ENCODE data around the gene S100A5. TPM values are rescaled to one million over a fixed set of nuclear protein-coding genes. Genes with fewer than 3 reads are reported as not detected.
"Not testable (repeated sequence)": the region's sequence is repeated elsewhere in the genome, so short reads cannot be mapped to it uniquely, and the experiment has no call there.

S100A5 gene
- total and polyA plus RNA-seq, 2 experiments from 2014 or later = 0.41 TPM; not detected in 1

DNA sequence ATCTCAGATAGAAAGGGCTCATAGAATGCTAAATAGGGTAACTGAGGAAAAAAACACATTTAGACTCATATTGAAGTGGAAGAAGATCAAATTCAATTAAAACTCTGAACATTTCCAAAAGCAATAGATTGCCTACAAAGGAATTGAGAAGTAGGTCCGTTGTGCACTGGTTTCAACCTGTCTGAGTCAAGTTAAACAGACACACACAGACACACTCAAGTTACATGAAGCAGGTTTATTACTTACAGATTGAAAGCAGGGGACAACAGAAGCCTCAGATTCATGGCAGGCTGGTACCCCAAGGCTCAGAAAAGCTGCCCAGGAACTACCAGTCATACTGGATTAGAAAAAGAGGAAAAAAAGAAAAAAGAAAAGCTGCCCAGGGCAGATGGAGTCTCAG, 45.6 kb upstream of the S100A5 start:
- no peaks in the 10 kb centered on the region for H3K27me3 ChIP-seq (replicated peaks; ENCODE audit: insufficient read depth)
- H3K9me3 ChIP-seq (ENCODE audit: low read depth) = no peaks in the 10 kb centered on the region
- peaks cover 6% of the 10 kb centered on the region for H3K4me1 ChIP-seq (ENCODE audit: insufficient read depth)
- no peak overlapping the region for H2AFZ ChIP-seq
- 44 to 54% methylated on average over 1 of the region's 1 CpG for WGBS, 2 experiments (ENCODE audit: low coverage in 1 of 2, low lambda C conversion rate in 2 of 2, missing lambda C conversion rate in 2 of 2)
- in situ Hi-C loops (cut with MboI) = no loop called here
- TF ChIP-seq EZH2phosphoT487 (IDR thresholded peaks at IDR 0.05; ENCODE audit: insufficient read depth, low read depth) (no peak), EZH2 (IDR thresholded peaks at IDR 0.05; ENCODE audit: insufficient read depth, poor library complexity, severe bottlenecking) (no peak)
- H3K9me2 ChIP-seq (ENCODE audit: insufficient read depth) = no peaks in the 10 kb centered on the region
- H3K4me2 ChIP-seq (ENCODE audit: unreplicated experiment) = no peak overlapping the region
- H3K27ac ChIP-seq = no peak overlapping the region
- no peak overlapping the region for H3K9ac ChIP-seq
- H3K79me2 ChIP-seq (ENCODE audit: insufficient read depth) = no peaks in the 10 kb centered on the region
- no peak for DNase-seq
- H4K20me1 ChIP-seq (ENCODE audit: insufficient read depth) = no peaks in the 10 kb centered on the region
- no peak overlapping the region for H3K4me3 ChIP-seq
- H3F3A ChIP-seq (ENCODE audit: insufficient read depth) = 0 out of 2 replicates have a peak, but pooled peaks cover 7% of the 10 kb centered on the region
- no peaks in the 10 kb centered on the region for H3K36me3 ChIP-seq (ENCODE audit: low read depth)

DNA sequence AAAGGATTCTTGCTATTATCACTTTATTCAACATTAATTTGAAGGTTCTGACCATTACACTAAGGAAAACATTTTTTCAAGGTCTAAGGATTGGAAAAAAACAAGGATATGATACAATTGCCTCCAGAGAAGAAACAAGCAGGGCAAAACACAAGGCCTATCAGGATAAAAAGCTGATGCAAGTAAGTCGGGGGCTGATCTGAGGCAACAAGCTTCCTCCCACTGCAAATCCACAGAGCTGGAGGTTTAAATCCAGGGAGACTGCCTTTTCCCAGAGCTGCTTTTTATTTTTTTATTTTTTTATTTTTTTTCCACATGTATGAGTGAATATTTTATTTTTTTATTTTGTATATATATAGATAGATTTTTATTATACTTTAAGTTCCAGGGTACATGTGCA, 44.3 kb upstream of the S100A5 start:
- no peak for DNase-seq
- WGBS, 2 experiments (ENCODE audit: low coverage in 1 of 2, low lambda C conversion rate in 2 of 2, missing lambda C conversion rate in 2 of 2) = 94 to 97% methylated on average over 1 of the region's 1 CpG

DNA sequence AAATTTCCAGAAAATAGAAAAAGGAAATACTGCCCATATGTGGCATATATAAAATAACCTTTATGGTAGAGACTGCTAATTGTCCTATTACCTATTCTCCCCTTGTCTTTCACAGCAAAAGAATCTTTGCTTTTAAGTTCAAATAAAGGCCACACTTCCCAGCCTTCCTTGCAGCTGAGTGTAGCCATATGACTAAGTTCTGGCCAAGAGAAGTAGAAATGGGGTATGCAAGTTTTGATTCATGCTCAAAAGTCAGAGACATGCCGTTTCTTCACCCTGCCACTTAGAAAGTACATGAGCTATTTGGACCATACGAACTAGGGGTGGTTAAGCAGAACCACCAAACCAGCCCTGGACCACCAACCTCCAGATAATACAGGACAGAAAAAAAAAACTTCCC, 43.2 kb upstream of the S100A5 start:
- H3K4me2 ChIP-seq (ENCODE audit: unreplicated experiment) = no peak overlapping the region
- no peak for TF ChIP-seq EZH2 (IDR thresholded peaks at IDR 0.05; ENCODE audit: insufficient read depth, poor library complexity, severe bottlenecking)
- TF ChIP-seq EZH2phosphoT487 (IDR thresholded peaks at IDR 0.05; ENCODE audit: insufficient read depth, low read depth) = no peak
- no peak overlapping the region for H3K4me3 ChIP-seq
- peaks cover 16% of the 10 kb centered on the region for H3F3A ChIP-seq (ENCODE audit: insufficient read depth)
- no peak overlapping the region for H2AFZ ChIP-seq
- no peaks in the 10 kb centered on the region for H3K36me3 ChIP-seq (ENCODE audit: low read depth)
- no peaks in the 10 kb centered on the region for H3K9me3 ChIP-seq (ENCODE audit: low read depth)
- H4K20me1 ChIP-seq (ENCODE audit: insufficient read depth) = no peaks in the 10 kb centered on the region
- H3K9ac ChIP-seq = no peak overlapping the region
- 58 to 63% methylated on average over 2 of the region's 2 CpGs for WGBS, 2 experiments (ENCODE audit: low coverage in 1 of 2, low lambda C conversion rate in 2 of 2, missing lambda C conversion rate in 2 of 2)
- H3K27me3 ChIP-seq (replicated peaks; ENCODE audit: insufficient read depth) = no peaks in the 10 kb centered on the region
- no peaks in the 10 kb centered on the region for H3K9me2 ChIP-seq (ENCODE audit: insufficient read depth)
- no peaks in the 10 kb centered on the region for H3K79me2 ChIP-seq (ENCODE audit: insufficient read depth)
- in situ Hi-C loops (cut with MboI) = no loop called here
- peaks cover 11% of the 10 kb centered on the region for H3K4me1 ChIP-seq (ENCODE audit: insufficient read depth)
- no peak overlapping the region for H3K27ac ChIP-seq
- DNase-seq = peak; percentile 47

More for the DNA sequence above, 44.3 kb upstream of the S100A5 start:
- peaks cover 6% of the 10 kb centered on the region for H3K4me1 ChIP-seq (ENCODE audit: insufficient read depth)
- H3K36me3 ChIP-seq (ENCODE audit: low read depth) = no peaks in the 10 kb centered on the region
- H3K9ac ChIP-seq = no peak overlapping the region
- H4K20me1 ChIP-seq (ENCODE audit: insufficient read depth) = no peaks in the 10 kb centered on the region
- no peak overlapping the region for H3K4me2 ChIP-seq (ENCODE audit: unreplicated experiment)
- 0 out of 2 replicates have a peak, but pooled peaks cover 7% of the 10 kb centered on the region for H3F3A ChIP-seq (ENCODE audit: insufficient read depth)
- TF ChIP-seq EZH2phosphoT487 (IDR thresholded peaks at IDR 0.05; ENCODE audit: insufficient read depth, low read depth) = no peak
- no peak for TF ChIP-seq EZH2 (IDR thresholded peaks at IDR 0.05; ENCODE audit: insufficient read depth, poor library complexity, severe bottlenecking)
- no peak overlapping the region for H3K4me3 ChIP-seq
- no peaks in the 10 kb centered on the region for H3K9me3 ChIP-seq (ENCODE audit: low read depth)
- H3K9me2 ChIP-seq (ENCODE audit: insufficient read depth) = no peaks in the 10 kb centered on the region
- H3K79me2 ChIP-seq (ENCODE audit: insufficient read depth) = no peaks in the 10 kb centered on the region
- no peak overlapping the region for H2AFZ ChIP-seq
- H3K27ac ChIP-seq = no peak overlapping the region
- in situ Hi-C loops (cut with MboI) = no loop called here
- no peaks in the 10 kb centered on the region for H3K27me3 ChIP-seq (replicated peaks; ENCODE audit: insufficient read depth)

DNA sequence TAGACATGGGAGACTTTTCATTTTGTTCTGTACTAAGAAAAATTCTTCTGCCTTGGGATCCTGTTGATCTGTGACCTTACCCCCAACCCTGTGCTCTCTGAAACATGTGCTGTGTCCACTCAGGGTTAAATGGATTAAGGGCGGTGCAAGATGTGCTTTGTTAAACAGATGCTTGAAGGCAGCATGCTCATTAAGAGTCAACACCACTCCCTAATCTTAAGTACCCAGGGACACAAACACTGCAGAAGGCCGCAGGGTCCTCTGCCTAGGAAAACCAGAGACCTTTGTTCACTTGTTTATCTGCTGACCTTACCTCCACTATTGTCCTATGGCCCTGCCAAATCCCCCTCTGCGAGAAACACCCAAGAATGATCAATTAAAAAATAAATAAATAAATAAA, 42.8 kb upstream of the S100A5 start:
- H2AFZ ChIP-seq; in situ Hi-C loops (cut with MboI); H3K79me2 ChIP-seq (ENCODE audit: insufficient read depth); H3K36me3 ChIP-seq (ENCODE audit: low read depth); H3K27me3 ChIP-seq (replicated peaks; ENCODE audit: insufficient read depth); H3K4me3 ChIP-seq; H3K9me2 ChIP-seq (ENCODE audit: insufficient read depth); H3K4me2 ChIP-seq (ENCODE audit: unreplicated experiment); H3K9me3 ChIP-seq (ENCODE audit: low read depth); H3K27ac ChIP-seq; H4K20me1 ChIP-seq (ENCODE audit: insufficient read depth); DNase-seq; H3K9ac ChIP-seq: not testable (repeated sequence)
- peaks cover 16% of the 10 kb centered on the region for H3K4me1 ChIP-seq (ENCODE audit: insufficient read depth)
- whole genome bisulfite sequencing, 2 experiments (ENCODE audit: low coverage in 1 of 2, low lambda C conversion rate in 2 of 2, missing lambda C conversion rate in 2 of 2) = 91 to 95% methylated on average over 3 of the region's 3 CpGs
- H3F3A ChIP-seq (ENCODE audit: insufficient read depth) = peaks cover 20% of the 10 kb centered on the region

DNA sequence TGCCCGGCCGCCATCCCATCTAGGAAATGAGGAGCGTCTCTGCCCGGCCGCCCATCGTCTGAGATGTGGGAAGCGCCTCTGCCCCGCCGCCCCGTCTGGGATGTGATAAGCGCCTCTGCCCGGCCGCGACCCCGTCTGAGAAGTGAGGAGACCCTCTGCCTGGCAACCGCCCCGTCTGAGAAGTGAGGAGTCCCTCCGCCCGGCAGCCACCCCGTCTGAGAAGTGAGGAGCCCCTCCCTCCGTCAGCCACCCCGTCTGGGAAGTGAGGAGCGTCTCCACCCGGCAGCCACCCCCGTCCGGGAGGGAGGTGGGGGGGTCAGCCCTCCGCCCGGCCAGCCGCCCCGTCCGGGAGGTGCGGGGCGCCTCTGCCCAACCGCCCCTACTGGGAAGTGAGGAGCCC, 42.1 kb upstream of the S100A5 start:
- H3K79me2 ChIP-seq (ENCODE audit: insufficient read depth); H3K9me3 ChIP-seq (ENCODE audit: low read depth); H2AFZ ChIP-seq; H3K4me3 ChIP-seq; H3K27ac ChIP-seq; H3K4me2 ChIP-seq (ENCODE audit: unreplicated experiment); H3K9ac ChIP-seq; H4K20me1 ChIP-seq (ENCODE audit: insufficient read depth); H3K9me2 ChIP-seq (ENCODE audit: insufficient read depth); H3K27me3 ChIP-seq (replicated peaks; ENCODE audit: insufficient read depth); in situ Hi-C loops (cut with MboI); DNase-seq; H3K36me3 ChIP-seq (ENCODE audit: low read depth): not testable (repeated sequence)
- Histone ChIP-seq H3F3A (ENCODE audit: insufficient read depth) (peaks cover 25% of the 10 kb centered on the region), H3K4me1 (ENCODE audit: insufficient read depth) (peaks cover 23% of the 10 kb centered on the region)
- WGBS, 2 experiments (ENCODE audit: low coverage in 1 of 2, low lambda C conversion rate in 2 of 2, missing lambda C conversion rate in 2 of 2) = 95 to 96% methylated on average over 10 to 34 of the region's 34 CpGs

All from GM23248 (cell line).